IPS-15b (cell line): Measurements from ENCODE around the gene DOCK6.
"Not testable (repeated sequence)": the region's sequence is repeated elsewhere in the genome, so short reads cannot be mapped to it uniquely, and the experiment has no call there.

Source experiments
- H3K27me3 ChIP-seq: one replicate; pipeline ENCODE4 v1.6.1; 2013; ENCODE audit warnings: low read length; ENCODE audit not compliant: control insufficient read depth, insufficient read depth
- H3K36me3 ChIP-seq: one replicate; pipeline ENCODE4 v1.6.1; 2013; ENCODE audit warnings: low read length; ENCODE audit not compliant: control insufficient read depth, insufficient read depth
- H3K4me1 ChIP-seq: one replicate; pipeline ENCODE4 v1.6.1; 2013; ENCODE audit warnings: mild to moderate bottlenecking, low read length; ENCODE audit not compliant: control insufficient read depth, insufficient read depth
- H3K4me3 ChIP-seq: one replicate; pipeline ENCODE4 v1.5.1; 2013; ENCODE audit warnings: low read depth, low read length
- H3K9ac ChIP-seq: one replicate; pipeline ENCODE4 v1.6.1; 2013; ENCODE audit warnings: low read depth, mild to moderate bottlenecking, low read length
- H3K9me3 ChIP-seq: one replicate; pipeline ENCODE4 v1.6.1; 2013; ENCODE audit warnings: mild to moderate bottlenecking, low read length; ENCODE audit not compliant: control insufficient read depth, insufficient read depth

The DOCK6 gene

GRCh38 chr19:11171144-11171543, 91.2 kb downstream of the DOCK6 start:
- no peaks in the 10 kb centered on the region for H3K4me1 ChIP-seq
- no peak overlapping the region for H3K4me3 ChIP-seq
- no peak overlapping the region for H3K9ac ChIP-seq
- H3K9me3 ChIP-seq: no peaks in the 10 kb centered on the region
- no peaks in the 10 kb centered on the region for H3K27me3 ChIP-seq
- H3K36me3 ChIP-seq: peaks cover 30% of the 10 kb centered on the region

- no peaks in the 10 kb centered on the region for H3K9me3 ChIP-seq
- peaks cover 28% of the 10 kb centered on the region for H3K36me3 ChIP-seq
- no peak overlapping the region for H3K4me3 ChIP-seq
- H3K9ac ChIP-seq: no peak overlapping the region
- no peaks in the 10 kb centered on the region for H3K27me3 ChIP-seq
- H3K4me1 ChIP-seq: no peaks in the 10 kb centered on the region
Measured at GRCh38 chr19:11169896-11170678, 92.2 kb downstream of the DOCK6 start.

GRCh38 chr19:11168568-11168967, 93.8 kb downstream of the DOCK6 start:
- H3K4me3 ChIP-seq: no peak overlapping the region
- H3K9me3 ChIP-seq: no peaks in the 10 kb centered on the region
- no peaks in the 10 kb centered on the region for H3K27me3 ChIP-seq
- H3K9ac ChIP-seq: no peak overlapping the region
- no peaks in the 10 kb centered on the region for H3K4me1 ChIP-seq
- peaks cover 18% of the 10 kb centered on the region for H3K36me3 ChIP-seq

GRCh38 chr19:11166281-11167142, 95.8 kb downstream of the DOCK6 start:
- H3K36me3 ChIP-seq: peaks cover 5% of the 10 kb centered on the region
- no peak overlapping the region for H3K9ac ChIP-seq
- no peak overlapping the region for H3K4me3 ChIP-seq
- no peaks in the 10 kb centered on the region for H3K27me3 ChIP-seq
- H3K4me1 ChIP-seq: no peaks in the 10 kb centered on the region
- H3K9me3 ChIP-seq: no peaks in the 10 kb centered on the region

- no peak overlapping the region for H3K4me3 ChIP-seq
- peaks cover 5% of the 10 kb centered on the region for H3K36me3 ChIP-seq
- H3K4me1 ChIP-seq: no peaks in the 10 kb centered on the region
- H3K9me3 ChIP-seq: no peaks in the 10 kb centered on the region
- no peaks in the 10 kb centered on the region for H3K27me3 ChIP-seq
- H3K9ac ChIP-seq: no peak overlapping the region
Measured at GRCh38 chr19:11165486-11166030, 96.8 kb downstream of the DOCK6 start.

GRCh38 chr19:11164879-11165406, 97.4 kb downstream of the DOCK6 start:
- no peaks in the 10 kb centered on the region for H3K4me1 ChIP-seq
- H3K9ac ChIP-seq: no peak overlapping the region
- peaks cover 5% of the 10 kb centered on the region for H3K36me3 ChIP-seq
- H3K9me3 ChIP-seq: no peaks in the 10 kb centered on the region
- H3K27me3 ChIP-seq: no peaks in the 10 kb centered on the region
- no peak overlapping the region for H3K4me3 ChIP-seq

GRCh38 chr19:11164296-11164695, 98.0 kb downstream of the DOCK6 start:
- Histone ChIP-seq H3K27me3 (no peaks in the 10 kb centered on the region), H3K9me3 (no peaks in the 10 kb centered on the region), H3K9ac (no peak overlapping the region), H3K4me3 (no peak overlapping the region), H3K4me1 (no peaks in the 10 kb centered on the region), H3K36me3 (peaks cover 5% of the 10 kb centered on the region)

- not testable (repeated sequence) for H3K27me3 ChIP-seq, H3K9ac ChIP-seq, H3K4me1 ChIP-seq, H3K4me3 ChIP-seq, H3K9me3 ChIP-seq, H3K36me3 ChIP-seq
Measured at GRCh38 chr19:11160440-11160768, 101.9 kb downstream of the DOCK6 start.

- H3K36me3 ChIP-seq: peaks cover 2% of the 10 kb centered on the region
- no peaks in the 10 kb centered on the region for H3K9me3 ChIP-seq
- H3K4me1 ChIP-seq: no peaks in the 10 kb centered on the region
- no peak overlapping the region for H3K9ac ChIP-seq
- H3K27me3 ChIP-seq: no peaks in the 10 kb centered on the region
- no peak overlapping the region for H3K4me3 ChIP-seq
Measured at GRCh38 chr19:11159598-11160439, 102.5 kb downstream of the DOCK6 start.

- peak within 1 kb of the TSS; percentile 89 for H3K9ac ChIP-seq
- no peaks in the 10 kb centered on the region for H3K4me1 ChIP-seq
- H3K4me3 ChIP-seq: peak within 1 kb of the TSS; percentile 92
- H3K27me3 ChIP-seq: no peaks in the 10 kb centered on the region
- no peaks in the 10 kb centered on the region for H3K9me3 ChIP-seq
- H3K36me3 ChIP-seq: peaks cover 7% of the 10 kb centered on the region
Measured at GRCh38 chr19:11155373-11156120, 106.8 kb downstream of the DOCK6 start, which contains the start of gene SPC24. SPC24 (minus strand) TSS chr19:11155782; CDS start chr19:11155776, 6 bp downstream.
